Esophagus squamous epithelium (tissue), 4 donors: ENCODE measurements around the gene DLST.

ENCODE experiments used
- POLR2A ChIP-seq, 4 donors: fragments of 450-650 bp; IDR thresholded peaks; one replicate each; pipeline ENCODE4 v1.6.1; 2017; ENCODE audit warnings: antibody characterized with exemption in 4 of 4, mild to moderate bottlenecking in 4 of 4, moderate library complexity in 3 of 4
- TF ChIP-seq, protein P1 (sequence below), 6 experiments: fragments of 450-650 bp in 4 of 6; fragments of 200-600 bp in 2 of 6; sonication (generic) in 2 of 6; IDR thresholded peaks; one replicate each; pipeline ENCODE4 v1.5.1; 2016 to 2019; ENCODE audit warnings: antibody characterized with exemption in 6 of 6, mild to moderate bottlenecking in 4 of 6, moderate library complexity in 4 of 6

DNA sequence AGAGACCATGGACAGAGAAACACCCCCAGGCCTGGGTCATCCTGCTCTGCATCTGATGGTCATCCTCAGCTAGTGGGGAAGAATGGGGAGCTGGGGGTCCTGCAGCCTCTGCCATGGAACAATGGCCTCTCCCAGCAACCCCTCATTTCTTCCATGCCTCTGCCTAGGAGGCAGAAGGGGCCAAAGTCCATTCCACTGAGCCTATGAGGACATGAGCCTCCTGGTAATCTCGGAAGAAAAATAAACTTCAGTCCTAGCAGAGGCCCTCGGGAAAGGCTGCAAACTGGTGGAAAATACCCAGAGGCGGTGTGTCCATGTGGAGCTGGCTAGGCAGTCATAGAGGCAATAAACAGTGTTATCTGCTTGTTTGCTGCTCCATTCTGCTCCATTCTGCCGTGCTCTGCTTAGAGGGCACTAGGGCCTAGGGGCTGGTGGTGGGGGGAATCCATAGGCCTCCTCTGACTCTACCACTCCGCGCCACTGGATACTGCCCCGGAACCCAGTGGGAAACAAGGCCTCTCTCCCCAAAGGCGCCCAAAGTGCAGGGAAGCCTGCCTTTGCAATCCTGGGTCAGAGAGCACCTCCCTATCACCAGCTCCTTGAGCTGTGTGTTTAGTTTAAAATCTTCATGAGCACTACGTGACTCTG is 69.2 kb downstream of the DLST start:
- TF ChIP-seq, protein P1, sequence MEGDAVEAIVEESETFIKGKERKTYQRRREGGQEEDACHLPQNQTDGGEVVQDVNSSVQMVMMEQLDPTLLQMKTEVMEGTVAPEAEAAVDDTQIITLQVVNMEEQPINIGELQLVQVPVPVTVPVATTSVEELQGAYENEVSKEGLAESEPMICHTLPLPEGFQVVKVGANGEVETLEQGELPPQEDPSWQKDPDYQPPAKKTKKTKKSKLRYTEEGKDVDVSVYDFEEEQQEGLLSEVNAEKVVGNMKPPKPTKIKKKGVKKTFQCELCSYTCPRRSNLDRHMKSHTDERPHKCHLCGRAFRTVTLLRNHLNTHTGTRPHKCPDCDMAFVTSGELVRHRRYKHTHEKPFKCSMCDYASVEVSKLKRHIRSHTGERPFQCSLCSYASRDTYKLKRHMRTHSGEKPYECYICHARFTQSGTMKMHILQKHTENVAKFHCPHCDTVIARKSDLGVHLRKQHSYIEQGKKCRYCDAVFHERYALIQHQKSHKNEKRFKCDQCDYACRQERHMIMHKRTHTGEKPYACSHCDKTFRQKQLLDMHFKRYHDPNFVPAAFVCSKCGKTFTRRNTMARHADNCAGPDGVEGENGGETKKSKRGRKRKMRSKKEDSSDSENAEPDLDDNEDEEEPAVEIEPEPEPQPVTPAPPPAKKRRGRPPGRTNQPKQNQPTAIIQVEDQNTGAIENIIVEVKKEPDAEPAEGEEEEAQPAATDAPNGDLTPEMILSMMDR (IDR thresholded peaks at IDR 0.05), result no peak
- no peak for TF ChIP-seq POLR2A (IDR thresholded peaks at IDR 0.05)
